Ascending aorta (tissue), 2 donors: ENCODE results near the gene ACCSL. TPM values are rescaled to one million over a fixed set of nuclear protein-coding genes. Genes with fewer than 3 reads are reported as not detected.
A peak's percentile ranks its signal among the peaks of the same experiment; 100 is the strongest.

Experiments
- DNase-seq, 2 donors: peaks; one replicate each; pipeline ENCODE4 v3.0.0-alpha.2; 2019; ENCODE audit warnings: low spot score in 2 of 2
- H3K27ac ChIP-seq, 2 donors: fragments of 200-600 bp; sonication (generic); one replicate each; pipeline ENCODE4 v1.5.1; 2016 to 2017; ENCODE audit warnings: mild to moderate bottlenecking in 1 of 2
- H3K27me3 ChIP-seq: fragments of 200-600 bp; sonication (generic); one replicate; pipeline ENCODE4 v1.5.1; 2017
- H3K36me3 ChIP-seq, 2 donors: fragments of 200-600 bp; sonication (generic); one replicate each; pipeline ENCODE4 v1.5.1; 2016
- H3K4me1 ChIP-seq, 2 donors: fragments of 200-600 bp; sonication (generic); one replicate each; pipeline ENCODE4 v1.5.1; 2016 to 2017; ENCODE audit warnings: mild to moderate bottlenecking in 1 of 2
- H3K4me3 ChIP-seq, 2 donors: fragments of 200-600 bp; sonication (generic); one replicate each; pipeline ENCODE4 v1.5.1; 2016 to 2017; ENCODE audit warnings: mild to moderate bottlenecking in 1 of 2
- H3K9me3 ChIP-seq, 2 donors: fragments of 200-600 bp; sonication (generic); one replicate each; pipeline ENCODE4 v1.5.1; 2016
- CTCF ChIP-seq, 3 experiments: fragments of 200-600 bp in 2 of 3; fragments of 450-650 bp in 1 of 3; sonication (generic) in 2 of 3; IDR thresholded peaks; one replicate each; pipeline ENCODE4 v1.5.1; 2016 to 2019; ENCODE audit warnings: antibody characterized with exemption in 3 of 3, mild to moderate bottlenecking in 1 of 3, moderate library complexity in 1 of 3
- intact Hi-C: fragments of 100-400 bp; cut with DNase I; formaldehyde crosslinking; loops from one replicate; pipeline ENCODE4 v1.15.1; 2023
- total RNA-seq: library from RNA; depleted of rRNA; stranded (reverse); fragments of >200 nt; gene quantifications from one replicate; pipeline ENCODE4 v1.1.0, GENCODE V29; 2016

Gene ACCSL
- total RNA-seq, 1 donor from 2014 or later, result not detected

GRCh38 chr11:44066732-44067141 is 19.0 kb downstream of the ACCSL start:
- intact Hi-C loops, result no loop called here
- H3K4me1 ChIP-seq, result peaks cover 0 to 10% of the 10 kb centered on the region in 2 donors

GRCh38 chr11:44067266-44067665 is 19.5 kb downstream of the ACCSL start:
- H3K4me1 ChIP-seq, result peaks cover 0 to 10% of the 10 kb centered on the region in 2 donors
- H3K9me3 ChIP-seq, result no peaks in the 10 kb centered on the region
- H3K36me3 ChIP-seq, result peaks cover 5 to 14% of the 10 kb centered on the region in 2 donors
- no peak overlapping the region for H3K27ac ChIP-seq
- peak overlapping the region; percentile 71 to 76 for H3K4me3 ChIP-seq
- intact Hi-C loops, result no loop called here
- no peak for TF ChIP-seq CTCF (IDR thresholded peaks at IDR 0.05)
- no peaks in the 10 kb centered on the region for H3K27me3 ChIP-seq
- no peak for DNase-seq

More at GRCh38 chr11:44066732-44067141, 19.0 kb downstream of the ACCSL start:
- no peak for TF ChIP-seq CTCF (IDR thresholded peaks at IDR 0.05)
- Histone ChIP-seq H3K4me3 (peak overlapping the region; percentile 71 to 76), H3K27me3 (no peaks in the 10 kb centered on the region), H3K9me3 (no peaks in the 10 kb centered on the region), H3K36me3 (peaks cover 5 to 8% of the 10 kb centered on the region in 2 donors), H3K27ac (peak overlapping the region; percentile 89 to 92)
- no peak for DNase-seq

GRCh38 chr11:44068180-44068579 is 20.4 kb downstream of the ACCSL start:
- H3K4me1 ChIP-seq, result peaks cover 0 to 10% of the 10 kb centered on the region in 2 donors
- DNase-seq, result no peak
- no peaks in the 10 kb centered on the region for H3K9me3 ChIP-seq
- no peaks in the 10 kb centered on the region for H3K27me3 ChIP-seq
- intact Hi-C loops, result no loop called here
- peaks cover 12 to 23% of the 10 kb centered on the region in 2 donors for H3K36me3 ChIP-seq
- no peak overlapping the region for H3K27ac ChIP-seq
- TF ChIP-seq CTCF (IDR thresholded peaks at IDR 0.05), result no peak
- no peak overlapping the region for H3K4me3 ChIP-seq

- no peak overlapping the region for H3K4me3 ChIP-seq
- H3K27me3 ChIP-seq, result no peaks in the 10 kb centered on the region
- peaks cover 36 to 45% of the 10 kb centered on the region in 2 donors for H3K36me3 ChIP-seq
- no peaks in the 10 kb centered on the region for H3K9me3 ChIP-seq
- peaks cover 0 to 5% of the 10 kb centered on the region in 2 donors for H3K4me1 ChIP-seq
- TF ChIP-seq CTCF (IDR thresholded peaks at IDR 0.05), result no peak
- DNase-seq, result no peak
- H3K27ac ChIP-seq, result no peak overlapping the region
- intact Hi-C loops, result no loop called here
Observed at GRCh38 chr11:44071157-44071556, 23.4 kb downstream of the ACCSL start.

- H3K36me3 ChIP-seq, result peaks cover 36 to 53% of the 10 kb centered on the region in 2 donors
- H3K4me3 ChIP-seq, result no peak overlapping the region
- H3K27ac ChIP-seq, result no peak overlapping the region
- TF ChIP-seq CTCF (IDR thresholded peaks at IDR 0.05), result no peak
- no peak for DNase-seq
- no peaks in the 10 kb centered on the region for H3K27me3 ChIP-seq
- no peaks in the 10 kb centered on the region for H3K4me1 ChIP-seq
- H3K9me3 ChIP-seq, result no peaks in the 10 kb centered on the region
- intact Hi-C loops, result no loop called here
Observed at GRCh38 chr11:44072757-44073658, 25.2 kb downstream of the ACCSL start.
